ENCODE measurements around the gene GEN1.

DNA sequence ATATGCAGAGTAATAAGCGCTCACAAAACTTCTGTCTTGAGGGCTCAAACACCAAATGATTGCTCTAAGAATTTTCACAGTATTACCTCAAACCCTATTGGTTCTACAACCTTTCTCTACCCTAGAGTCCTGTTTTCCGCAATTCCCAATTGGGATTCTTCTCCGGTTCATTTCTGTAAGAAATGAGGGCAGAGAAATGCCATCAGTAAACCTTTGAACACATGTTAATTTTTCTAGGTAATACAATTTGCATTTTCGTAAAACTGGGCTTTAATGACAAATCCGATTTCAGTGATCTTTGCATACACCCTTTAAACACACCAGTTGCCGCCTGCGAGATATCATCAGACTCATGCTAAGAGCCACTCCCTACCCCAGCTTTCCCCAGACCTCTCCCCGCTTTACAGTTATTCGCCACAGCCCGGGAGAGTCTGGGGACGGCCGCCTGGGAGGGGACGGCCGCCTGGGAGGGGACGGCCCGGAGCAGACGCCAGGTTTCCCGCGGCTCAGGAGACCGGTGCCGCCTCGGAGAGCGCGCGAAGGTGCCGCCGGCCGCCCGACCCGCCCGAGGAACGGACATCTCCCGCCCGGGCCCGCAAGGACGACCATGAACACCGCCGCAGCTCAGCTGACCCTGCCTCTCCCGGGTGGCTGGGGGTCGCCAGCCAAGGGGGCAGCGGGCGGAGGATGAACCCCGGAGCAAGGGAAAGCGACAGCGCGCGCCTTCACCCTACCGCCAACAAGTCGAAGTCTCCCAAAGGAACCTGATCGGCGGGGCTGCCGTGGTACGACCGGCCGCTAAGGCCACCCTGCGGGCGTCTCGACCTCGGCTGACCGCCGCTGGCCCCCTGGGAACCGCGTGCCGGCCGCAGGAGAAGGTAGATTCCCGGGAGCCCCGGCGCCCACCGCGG, 791 bp upstream of the GEN1 start:
- TF ChIP-seq, protein P1, sequence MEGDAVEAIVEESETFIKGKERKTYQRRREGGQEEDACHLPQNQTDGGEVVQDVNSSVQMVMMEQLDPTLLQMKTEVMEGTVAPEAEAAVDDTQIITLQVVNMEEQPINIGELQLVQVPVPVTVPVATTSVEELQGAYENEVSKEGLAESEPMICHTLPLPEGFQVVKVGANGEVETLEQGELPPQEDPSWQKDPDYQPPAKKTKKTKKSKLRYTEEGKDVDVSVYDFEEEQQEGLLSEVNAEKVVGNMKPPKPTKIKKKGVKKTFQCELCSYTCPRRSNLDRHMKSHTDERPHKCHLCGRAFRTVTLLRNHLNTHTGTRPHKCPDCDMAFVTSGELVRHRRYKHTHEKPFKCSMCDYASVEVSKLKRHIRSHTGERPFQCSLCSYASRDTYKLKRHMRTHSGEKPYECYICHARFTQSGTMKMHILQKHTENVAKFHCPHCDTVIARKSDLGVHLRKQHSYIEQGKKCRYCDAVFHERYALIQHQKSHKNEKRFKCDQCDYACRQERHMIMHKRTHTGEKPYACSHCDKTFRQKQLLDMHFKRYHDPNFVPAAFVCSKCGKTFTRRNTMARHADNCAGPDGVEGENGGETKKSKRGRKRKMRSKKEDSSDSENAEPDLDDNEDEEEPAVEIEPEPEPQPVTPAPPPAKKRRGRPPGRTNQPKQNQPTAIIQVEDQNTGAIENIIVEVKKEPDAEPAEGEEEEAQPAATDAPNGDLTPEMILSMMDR (IDR thresholded peaks at IDR 0.05): no peak
- TF ChIP-seq EZH2 (IDR thresholded peaks at IDR 0.05; ENCODE audit: borderline replicate concordance, insufficient read depth, low read depth, low read length, poor library complexity, severe bottlenecking): no peak

Data from B cell (primary cell).